ENCODE measurements around the gene SLC25A5. TPM values are rescaled to one million over a fixed set of nuclear protein-coding genes. Genes with fewer than 3 reads are reported as not detected.

The SLC25A5 gene
- total and polyA plus RNA-seq, 3 experiments from 2014 or later: 221 to 674 (median 644) TPM

Other genes starting within 250 kb of the SLC25A5 start
- gene PGRMC1, start 232.2 kb upstream of the SLC25A5 start, total RNA-seq: 10 to 100 TPM; 47.4 to 50.6 TPM
- gene PGRMC1, start 232.2 kb upstream of the SLC25A5 start, polyA plus RNA-seq: 19.9 TPM
- 10 to 100 TPM; 10.6 to 11.8 TPM for gene SLC25A43, start 69.1 kb upstream of the SLC25A5 start, total RNA-seq
- gene SLC25A43, start 69.1 kb upstream of the SLC25A5 start, polyA plus RNA-seq: 7.6 TPM
- gene STEEP1, start 97.0 kb downstream of the SLC25A5 start, total RNA-seq: 10 to 100 TPM; 30.9 to 33.0 TPM
- gene STEEP1, start 97.0 kb downstream of the SLC25A5 start, polyA plus RNA-seq: 19.2 TPM
- gene UBE2A, start 106.1 kb downstream of the SLC25A5 start, total RNA-seq: 10 to 100 TPM; 67.7 to 70.8 TPM
- gene UBE2A, start 106.1 kb downstream of the SLC25A5 start, polyA plus RNA-seq: 50.1 TPM
- gene NKRF, start 138.0 kb downstream of the SLC25A5 start, total RNA-seq: 10 to 100 TPM; 27.2 to 28.4 TPM
- 7.5 TPM for gene NKRF, start 138.0 kb downstream of the SLC25A5 start, polyA plus RNA-seq
- 100 to 1,000 TPM; 122 to 125 TPM for gene SEPTIN6, start 224.7 kb downstream of the SLC25A5 start, total RNA-seq
- 229 TPM for gene SEPTIN6, start 224.7 kb downstream of the SLC25A5 start, polyA plus RNA-seq

Measured in CD8-positive, alpha-beta memory T cell (primary cell).